SK-N-SH (cell line): Measurements from ENCODE around the gene NSRP1. TPM values are rescaled to one million over a fixed set of nuclear protein-coding genes. Genes with fewer than 3 reads are reported as not detected.

Experiments
- CTCF ChIA-PET: fragments of 300-600, 350-600 bp; formaldehyde crosslinking; extraction: SDS; loops from one replicate; lab custom pipeline; 2021; lab: Yijun Ruan, JAX
- POLR2A ChIA-PET: fragments of 350-600 bp; sonication (Branson Sonifier 250); formaldehyde crosslinking; extraction: SDS; loops from one replicate; lab custom pipeline; 2020; ENCODE audit warnings: antibody characterized with exemption, inconsistent platforms; lab: Yijun Ruan, JAX
- DNase-seq: peaks from one replicate; pipeline ENCODE4 v3.0.0; 2012
- H2AFZ ChIP-seq: fragments of 200-600 bp; sonication (generic); 2 replicates; pipeline ENCODE4 v1.8.1; 2016; ENCODE audit warnings: antibody characterized with exemption, mild to moderate bottlenecking, low read depth
- H3F3A ChIP-seq: fragments of 200-600 bp; sonication (generic); replicated peaks from 2 replicates; pipeline ENCODE3; 2016; ENCODE audit warnings: antibody characterized with exemption, mild to moderate bottlenecking; ENCODE audit not compliant: insufficient read depth
- H3K27ac ChIP-seq, 2 experiments: fragments of 200-500 bp in 1 of 2; fragments of 200-600 bp in 1 of 2; sonication (Bioruptor generic) in 1 of 2; sonication (generic), shearing (Covaris generic) in 1 of 2; 2 replicates each; pipeline versions ENCODE4 v1.5.1 to v1.6.1; 2014 to 2016; ENCODE audit warnings: low read depth in 2 of 2, inconsistent platforms in 1 of 2, low read length in 1 of 2, mild to moderate bottlenecking in 1 of 2, mixed read lengths in 1 of 2
- H3K27me3 ChIP-seq: fragments of 200-600 bp; sonication (generic), shearing (Covaris generic); 2 replicates; pipeline ENCODE4 v1.6.1; 2016; ENCODE audit warnings: mixed run types; ENCODE audit not compliant: insufficient read depth
- H3K36me3 ChIP-seq, 2 experiments: fragments of 200-500 bp in 1 of 2; fragments of 200-600 bp in 1 of 2; sonication (Bioruptor generic) in 1 of 2; sonication (generic) in 1 of 2; replicated peaks in 1 of 2; 2 replicates each; pipeline versions ENCODE3 to v1.5.1; 2014 to 2016; ENCODE audit warnings: low read length in 1 of 2, mild to moderate bottlenecking in 1 of 2; ENCODE audit not compliant: insufficient read depth in 2 of 2, control insufficient read depth in 1 of 2
- H3K4me1 ChIP-seq, 2 experiments: fragments of 200-500 bp in 1 of 2; fragments of 200-600 bp in 1 of 2; sonication (Bioruptor generic) in 1 of 2; sonication (generic), shearing (Covaris generic) in 1 of 2; 2 replicates each; pipeline versions ENCODE4 v1.5.1 to v1.6.1; 2014 to 2016; ENCODE audit warnings: low read depth in 1 of 2, low read length in 1 of 2, mixed run types in 1 of 2; ENCODE audit not compliant: insufficient read depth in 2 of 2, control insufficient read depth in 1 of 2
- H3K4me2 ChIP-seq: fragments of 200-600 bp; sonication (generic), shearing (Covaris generic); 2 replicates; pipeline ENCODE4 v1.6.1; 2017; ENCODE audit warnings: mixed run types
- H3K4me3 ChIP-seq, 2 experiments: fragments of 200-500 bp in 1 of 2; fragments of 200-600 bp in 1 of 2; sonication (Bioruptor generic) in 1 of 2; sonication (generic), shearing (Covaris generic) in 1 of 2; 2 replicates each; pipeline versions ENCODE4 v1.5.1 to v1.8.1; 2014 to 2016; ENCODE audit warnings: low read depth in 2 of 2, inconsistent platforms in 1 of 2, low read length in 1 of 2, mild to moderate bottlenecking in 1 of 2, mixed read lengths in 1 of 2, moderate library complexity in 1 of 2
- H3K79me2 ChIP-seq: fragments of 200-600 bp; sonication (generic); 2 replicates; pipeline ENCODE4 v1.8.1; 2017; ENCODE audit warnings: mild to moderate bottlenecking; ENCODE audit not compliant: insufficient read depth
- H3K9ac ChIP-seq: fragments of 200-600 bp; sonication (generic); 2 replicates; pipeline ENCODE4 v1.6.1; 2017; ENCODE audit warnings: mixed run types
- H3K9me2 ChIP-seq: fragments of 200-600 bp; sonication (generic); 2 replicates; pipeline ENCODE4 v1.6.1; 2017; ENCODE audit warnings: mixed run types
- H3K9me3 ChIP-seq: fragments of 200-600 bp; sonication (generic); 2 replicates; pipeline ENCODE4 v1.6.1; 2017; ENCODE audit warnings: mixed run types, mild to moderate bottlenecking, moderate library complexity
- H4K20me1 ChIP-seq: fragments of 200-600 bp; sonication (generic); 2 replicates; pipeline ENCODE4 v1.6.1; 2017; ENCODE audit warnings: mild to moderate bottlenecking, mixed run types; ENCODE audit not compliant: insufficient read depth
- CHD2 ChIP-seq: fragments of 150-350 bp; IDR thresholded peaks from 2 replicates; pipeline ENCODE4 v1.6.1; 2018; ENCODE audit warnings: low read length; ENCODE audit not compliant: partially characterized antibody
- CTCF ChIP-seq: fragments of 200-600 bp; sonication (generic); IDR thresholded peaks from 2 replicates; pipeline ENCODE4 v1.6.1; 2017; ENCODE audit warnings: antibody characterized with exemption, mild to moderate bottlenecking, moderate library complexity
- EP300 ChIP-seq, 2 experiments: IDR thresholded peaks; 2 replicates each; pipeline versions ENCODE4 v1.4.0 to v1.6.1; 2012; ENCODE audit warnings: borderline replicate concordance in 1 of 2, low read depth in 1 of 2, low read length in 1 of 2
- EZH2phosphoT487 ChIP-seq: fragments of 200-600 bp; sonication (generic); IDR thresholded peaks from 2 replicates; pipeline ENCODE4 v1.6.1; 2017; ENCODE audit warnings: low read depth, mixed run types, mild to moderate bottlenecking, antibody characterized with exemption, moderate library complexity, borderline replicate concordance
- FOSL2 ChIP-seq: IDR thresholded peaks from 2 replicates; pipeline ENCODE4 v1.4.0; 2012; ENCODE audit warnings: low read depth, mild to moderate bottlenecking, moderate library complexity, borderline replicate concordance
- FOXM1 ChIP-seq: IDR thresholded peaks from 2 replicates; pipeline ENCODE4 v1.4.0; 2012; ENCODE audit warnings: low read depth, mild to moderate bottlenecking
- GABPA ChIP-seq: IDR thresholded peaks from 2 replicates; pipeline ENCODE4 v1.4.0; 2012; ENCODE audit warnings: low read depth, mild to moderate bottlenecking
- IRF3 ChIP-seq: fragments of 150-350 bp; IDR thresholded peaks from 2 replicates; pipeline ENCODE4 v1.6.1; 2016; ENCODE audit warnings: mild to moderate bottlenecking, low read depth, low read length
- JUND ChIP-seq: IDR thresholded peaks from 2 replicates; pipeline ENCODE4 v1.4.0; 2012
- NFIC ChIP-seq: IDR thresholded peaks from 2 replicates; pipeline ENCODE4 v1.4.0; 2012; ENCODE audit warnings: borderline replicate concordance
- RAD21 ChIP-seq: IDR thresholded peaks from 2 replicates; pipeline ENCODE4 v1.6.1; 2012; ENCODE audit warnings: mild to moderate bottlenecking, low read length
- REST ChIP-seq: IDR thresholded peaks from 2 replicates; pipeline ENCODE4 v1.6.1; 2012; ENCODE audit warnings: mild to moderate bottlenecking, low read depth, low read length, moderate library complexity
- RFX5 ChIP-seq: IDR thresholded peaks from 2 replicates; pipeline ENCODE4 v1.6.1; 2012; ENCODE audit warnings: mild to moderate bottlenecking, improper control_type of control experiment, low read length
- SMC3 ChIP-seq: IDR thresholded peaks from 2 replicates; pipeline ENCODE4 v1.6.1; 2012; ENCODE audit warnings: low read depth, low read length, improper control_type of control experiment
- YY1 ChIP-seq: IDR thresholded peaks from 2 replicates; pipeline ENCODE4 v1.4.0; 2012; ENCODE audit warnings: low read depth, mild to moderate bottlenecking
- WGBS: methylation state at CpG from one replicate; pipeline ENCODE4 v1.1.6; 2017; ENCODE audit warnings: low lambda C conversion rate; 5-methylcytosine and 5-hydroxymethylcytosine counted together
- polyA plus RNA-seq, 3 experiments: library from polyadenylated mRNA; depleted of rRNA; stranded (reverse); fragments of >200 nt; gene quantifications; 2 replicates each; pipeline ENCODE4 v1.2.3, GENCODE V29; 2012
- TF ChIP-seq, protein P1 (sequence below): fragments of 150-350 bp; IDR thresholded peaks from 2 replicates; pipeline ENCODE4 v1.6.1; 2017; ENCODE audit warnings: antibody characterized with exemption, low read length, low read depth, borderline replicate concordance

NSRP1 gene
- polyA plus RNA-seq, 1 of the 3 experiments (the other 2 are of a cell fraction) = 10.8 TPM

DNA sequence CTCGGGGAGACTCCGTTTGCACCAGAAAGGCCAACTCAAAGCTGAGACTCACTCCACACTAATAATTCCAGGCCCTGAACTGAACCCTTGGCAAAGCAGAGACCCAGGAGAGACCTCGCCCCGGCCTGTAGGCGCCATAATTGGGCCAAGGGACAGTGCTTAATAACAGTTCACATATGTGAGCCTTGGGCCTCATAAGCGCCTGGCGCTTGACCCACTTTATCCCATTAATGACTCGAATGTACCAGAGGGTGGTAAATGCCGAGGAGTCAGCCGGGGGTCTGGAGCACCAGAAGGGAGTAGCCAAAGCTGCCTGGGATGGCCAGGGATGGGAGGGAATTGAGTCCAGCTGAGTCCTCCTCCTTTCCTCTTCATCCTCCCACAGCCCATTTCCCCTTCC, 94.3 kb downstream of the NSRP1 start (continued):
- TF ChIP-seq, protein P1, sequence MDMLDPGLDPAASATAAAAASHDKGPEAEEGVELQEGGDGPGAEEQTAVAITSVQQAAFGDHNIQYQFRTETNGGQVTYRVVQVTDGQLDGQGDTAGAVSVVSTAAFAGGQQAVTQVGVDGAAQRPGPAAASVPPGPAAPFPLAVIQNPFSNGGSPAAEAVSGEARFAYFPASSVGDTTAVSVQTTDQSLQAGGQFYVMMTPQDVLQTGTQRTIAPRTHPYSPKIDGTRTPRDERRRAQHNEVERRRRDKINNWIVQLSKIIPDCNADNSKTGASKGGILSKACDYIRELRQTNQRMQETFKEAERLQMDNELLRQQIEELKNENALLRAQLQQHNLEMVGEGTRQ = no peak
- TF ChIP-seq NFIC = no peak

GRCh38 chr17:30211371-30211770, 94.8 kb downstream of the NSRP1 start:
- no peak overlapping the region for H3K4me2 ChIP-seq
- no peak overlapping the region for H2AFZ ChIP-seq
- H3K27me3 ChIP-seq = no peaks in the 10 kb centered on the region
- no peaks in the 10 kb centered on the region for H3K36me3 ChIP-seq
- no peak overlapping the region for H3K9ac ChIP-seq
- H3K9me2 ChIP-seq = no peaks in the 10 kb centered on the region
- POLR2A ChIA-PET = no interaction called here
- no peaks in the 10 kb centered on the region for H3K79me2 ChIP-seq
- H3K27ac ChIP-seq = no peak overlapping the region
- H3K9me3 ChIP-seq = no peaks in the 10 kb centered on the region
- H3K4me3 ChIP-seq = no peak overlapping the region
- no peaks in the 10 kb centered on the region for H4K20me1 ChIP-seq
- DNase-seq = no peak
- TF ChIP-seq, protein P1 = no peak
- TF ChIP-seq REST = no peak
- TF ChIP-seq RAD21 = no peak
- no peak for TF ChIP-seq FOSL2
- no peak for TF ChIP-seq SMC3
- TF ChIP-seq GABPA = no peak
- H3F3A ChIP-seq = no peaks in the 10 kb centered on the region
- 90% methylated on average over 3 of the region's 6 CpGs for WGBS
- H3K4me1 ChIP-seq = no peaks in the 10 kb centered on the region
- CTCF ChIA-PET = interaction anchor here (1.3 kb wide), 1 partner anchor 10 kb away, joined by 3 read pairs; no protein-coding TSS in a partner anchor

DNA sequence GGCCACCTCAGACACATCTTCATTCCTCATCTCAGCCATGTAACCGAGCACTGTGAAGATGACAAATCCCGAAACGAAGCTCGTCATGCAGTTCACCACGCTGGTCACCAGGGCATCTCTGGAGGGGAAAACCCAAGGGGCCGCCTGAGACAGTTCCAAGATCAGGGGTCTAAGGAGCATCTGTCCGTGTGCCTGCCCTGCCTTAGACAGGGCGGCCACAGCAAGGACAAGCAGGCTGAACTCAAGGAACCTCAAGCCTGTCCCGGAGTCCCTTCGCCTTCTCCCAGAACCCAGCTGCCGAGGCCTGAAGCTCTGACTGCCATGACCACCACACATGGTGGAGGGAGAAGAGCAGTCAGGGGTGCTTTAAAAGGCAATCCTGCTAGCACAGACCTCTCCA, 96.1 kb downstream of the NSRP1 start:
- Histone ChIP-seq H3F3A (no peaks in the 10 kb centered on the region), H3K27ac (no peak overlapping the region), H3K9me3 (no peaks in the 10 kb centered on the region), H3K9me2 (no peaks in the 10 kb centered on the region), H3K4me2 (no peak overlapping the region), H3K9ac (no peak overlapping the region), H2AFZ (no peak overlapping the region), H4K20me1 (no peaks in the 10 kb centered on the region), H3K79me2 (no peaks in the 10 kb centered on the region), H3K36me3 (no peaks in the 10 kb centered on the region), H3K4me1 (no peaks in the 10 kb centered on the region), H3K27me3 (no peaks in the 10 kb centered on the region), H3K4me3 (no peak overlapping the region)
- ChIA-PET CTCF (interaction anchor here (0.6 to 1.4 kb wide), 3 partner anchors 10 to 108 kb away, joined by 3 to 5 read pairs (median 3); no protein-coding TSS in a partner anchor), POLR2A (no interaction called here)
- no peak for TF ChIP-seq CHD2
- no peak for TF ChIP-seq EP300 (IDR thresholded peaks at IDR 0.05; ENCODE audit: borderline replicate concordance in 1 of 2, low read depth in 1 of 2, low read length in 1 of 2)
- no peak for TF ChIP-seq CTCF
- no peak for TF ChIP-seq EZH2phosphoT487
- no peak for TF ChIP-seq RFX5
- TF ChIP-seq IRF3 = no peak
- TF ChIP-seq JUND = no peak
- TF ChIP-seq YY1 = no peak
- no peak for TF ChIP-seq FOXM1
- DNase-seq = no peak
- WGBS = 83% methylated on average over 11 of the region's 11 CpGs
